Spleen (tissue), 11 donors: ENCODE measurements around the gene UBE2I. TPM values are rescaled to one million over a fixed set of nuclear protein-coding genes. Genes with fewer than 3 reads are reported as not detected.
A peak's percentile ranks its signal among the peaks of the same experiment; 100 is the strongest.

Experiments
- DNase-seq: peaks from one replicate; pipeline ENCODE4 v3.0.0-alpha.2; 2020
- H3K27ac ChIP-seq, 8 donors: fragments of 200-600 bp; sonication (generic) in 7 of 8; 1 replicate in 4 of 8; 2 replicates in 4 of 8; pipeline versions ENCODE4 v1.5.0 to v1.8.0; 2016 to 2021; ENCODE audit warnings: inconsistent platforms in 4 of 8, mild to moderate bottlenecking in 4 of 8, moderate library complexity in 1 of 8
- H3K27me3 ChIP-seq, 7 donors: fragments of 200-600 bp; sonication (generic) in 6 of 7; replicated peaks in 1 of 7; 1 replicate in 4 of 7; 2 replicates in 3 of 7; pipeline versions ENCODE4 v1.5.0 to v1.8.0; 2016 to 2021; ENCODE audit warnings: inconsistent platforms in 3 of 7, mild to moderate bottlenecking in 1 of 7
- H3K36me3 ChIP-seq, 6 donors: fragments of 200-600 bp; sonication (generic) in 5 of 6; 1 replicate in 4 of 6; 2 replicates in 2 of 6; pipeline versions ENCODE4 v1.5.0 to v1.8.0; 2016 to 2021; ENCODE audit warnings: inconsistent platforms in 2 of 6
- H3K4me1 ChIP-seq, 6 donors: fragments of 200-600 bp; sonication (generic) in 5 of 6; 1 replicate in 3 of 6; 2 replicates in 3 of 6; pipeline versions ENCODE4 v1.5.0 to v1.8.0; 2016 to 2021; ENCODE audit warnings: inconsistent platforms in 3 of 6
- H3K4me3 ChIP-seq, 8 donors: fragments of 200-600 bp; sonication (generic) in 7 of 8; 1 replicate in 4 of 8; 2 replicates in 4 of 8; pipeline versions ENCODE4 v1.5.0 to v1.8.0; 2016 to 2021; ENCODE audit warnings: inconsistent platforms in 4 of 8, mild to moderate bottlenecking in 4 of 8, moderate library complexity in 2 of 8
- H3K9me3 ChIP-seq, 8 donors: fragments of 200-600 bp; sonication (generic) in 7 of 8; 1 replicate in 4 of 8; 2 replicates in 4 of 8; pipeline versions ENCODE4 v1.5.0 to v1.8.0; 2016 to 2021; ENCODE audit warnings: inconsistent platforms in 4 of 8
- POLR2A ChIP-seq, 3 donors: fragments of 450-650 bp; IDR thresholded peaks; one replicate each; pipeline ENCODE4 v1.5.1; 2017; ENCODE audit warnings: antibody characterized with exemption in 3 of 3, mild to moderate bottlenecking in 1 of 3
- POLR2AphosphoS5 ChIP-seq, 3 donors: sonication (generic); formaldehyde crosslinking; IDR thresholded peaks; one replicate each; pipeline ENCODE4 v1.5.1; 2017; ENCODE audit warnings: antibody characterized with exemption in 3 of 3
- WGBS, 5 donors: extraction: QIAGEN DNeasy Blood & Tissue Kit in 3 of 5; methylation state at CpG; one replicate each; pipeline versions ENCODE4 v1.1.5 to v1.1.7; 2013 to 2018; 5-methylcytosine and 5-hydroxymethylcytosine counted together
- intact Hi-C: fragments of 100-400 bp; cut with DNase I; formaldehyde crosslinking; loops from one replicate; pipeline ENCODE4 v1.15.0; 2023; ENCODE audit warnings: low total_unique reads
- polyA plus RNA-seq, 3 donors: library from polyadenylated mRNA; stranded (reverse); fragments of 200-250 nt; gene quantifications; one replicate each; pipeline ENCODE4 v1.2.1, GENCODE V29; 2013
- total RNA-seq, 7 donors: library from RNA; depleted of rRNA in 3 of 7; stranded (reverse); fragments of >200 nt in 3 of 7; fragmentation: NEBNext Ultra II Directional in 4 of 7; extraction: Animal tissue kit (Norgen Biotek cat#: 25700) in 4 of 7; gene quantifications; one replicate each; pipeline versions ENCODE4 v1.1.0 to v1.2.1, GENCODE V29; 2016 to 2021
- TF ChIP-seq, protein P1 (sequence below), 11 experiments: fragments of 200-600 bp in 7 of 11; fragments of 450-650 bp in 4 of 11; sonication (generic) in 4 of 11; IDR thresholded peaks in 8 of 11; conservative IDR thresholded peaks in 3 of 11; 1 replicate in 7 of 11; 2 replicates in 4 of 11; pipeline versions ENCODE4 v1.4.0 to v1.8.0; 2016 to 2021; ENCODE audit warnings: antibody characterized with exemption in 11 of 11, inconsistent platforms in 4 of 11, mild to moderate bottlenecking in 1 of 11
- donor health status: healthy with polysubstance abuse.
- donor health status: DM: no; HTN: no; CAD: no; lungs with moderate emphysema.
- donor health status: DM: no; HTN: no; CAD: no.
- donor health status: Bipolar disorder and iron deficiency.
- donor health status: healthy.
- donor health status: DM: no; HTN: no; CAD: no.
- donor health status: DM: yes; HTN: yes; CAD: no.

The UBE2I gene
- total and polyA plus RNA-seq, 10 donors: 78.1 to 142 (median 119) TPM

GRCh38 chr16:1319041-1319440 is 9.6 kb downstream of the UBE2I start:
- TF ChIP-seq POLR2A (IDR thresholded peaks at IDR 0.05) (no peak), POLR2AphosphoS5 (IDR thresholded peaks at IDR 0.05) (peak; percentile 19 to 68 (median 26))
- TF ChIP-seq, protein P1, sequence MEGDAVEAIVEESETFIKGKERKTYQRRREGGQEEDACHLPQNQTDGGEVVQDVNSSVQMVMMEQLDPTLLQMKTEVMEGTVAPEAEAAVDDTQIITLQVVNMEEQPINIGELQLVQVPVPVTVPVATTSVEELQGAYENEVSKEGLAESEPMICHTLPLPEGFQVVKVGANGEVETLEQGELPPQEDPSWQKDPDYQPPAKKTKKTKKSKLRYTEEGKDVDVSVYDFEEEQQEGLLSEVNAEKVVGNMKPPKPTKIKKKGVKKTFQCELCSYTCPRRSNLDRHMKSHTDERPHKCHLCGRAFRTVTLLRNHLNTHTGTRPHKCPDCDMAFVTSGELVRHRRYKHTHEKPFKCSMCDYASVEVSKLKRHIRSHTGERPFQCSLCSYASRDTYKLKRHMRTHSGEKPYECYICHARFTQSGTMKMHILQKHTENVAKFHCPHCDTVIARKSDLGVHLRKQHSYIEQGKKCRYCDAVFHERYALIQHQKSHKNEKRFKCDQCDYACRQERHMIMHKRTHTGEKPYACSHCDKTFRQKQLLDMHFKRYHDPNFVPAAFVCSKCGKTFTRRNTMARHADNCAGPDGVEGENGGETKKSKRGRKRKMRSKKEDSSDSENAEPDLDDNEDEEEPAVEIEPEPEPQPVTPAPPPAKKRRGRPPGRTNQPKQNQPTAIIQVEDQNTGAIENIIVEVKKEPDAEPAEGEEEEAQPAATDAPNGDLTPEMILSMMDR (IDR thresholded peaks at IDR 0.05 in 8 of 11, conservative IDR thresholded peaks at IDR 0.05 in 3 of 11): no peak
- intact Hi-C loops: no loop called here
- Histone ChIP-seq H3K4me1 (peaks cover 0 to 42% (median 15%) of the 10 kb centered on the region in 6 donors), H3K27ac (no peak overlapping the region), H3K4me3 (no peak overlapping the region), H3K9me3 (no peaks in the 10 kb centered on the region), H3K27me3 (no peaks in the 10 kb centered on the region), H3K36me3 (peaks cover 3 to 100% (median 97%) of the 10 kb centered on the region in 6 donors)
- no peak for DNase-seq
- WGBS, 5 donors: 91 to 94% (median 91%) methylated on average over 28 to 33 of the region's 33 CpGs

- intact Hi-C loops: no loop called here
- 82 to 85% (median 84%) methylated on average over 12 of the region's 12 CpGs for WGBS, 5 donors
- Histone ChIP-seq H3K4me3 (no peak overlapping the region), H3K9me3 (no peaks in the 10 kb centered on the region), H3K27ac (peak overlapping the region in 1 of 8 donors; percentile 17), H3K4me1 (peaks cover 0 to 39% (median 11%) of the 10 kb centered on the region in 6 donors), H3K27me3 (no peaks in the 10 kb centered on the region), H3K36me3 (peaks cover 0 to 100% (median 97%) of the 10 kb centered on the region in 6 donors)
- TF ChIP-seq, protein P1 (IDR thresholded peaks at IDR 0.05 in 8 of 11, conservative IDR thresholded peaks at IDR 0.05 in 3 of 11): no peak
- TF ChIP-seq POLR2AphosphoS5 (IDR thresholded peaks at IDR 0.05) (no peak), POLR2A (IDR thresholded peaks at IDR 0.05) (no peak)
- no peak for DNase-seq
These were observed 10.7 kb downstream of the UBE2I start for GRCh38 chr16:1320097-1320496.

- TF ChIP-seq POLR2AphosphoS5 (IDR thresholded peaks at IDR 0.05) (peak in 2 of 3 donors; percentile 11 to 50), POLR2A (IDR thresholded peaks at IDR 0.05) (no peak)
- TF ChIP-seq, protein P1 (IDR thresholded peaks at IDR 0.05 in 8 of 11, conservative IDR thresholded peaks at IDR 0.05 in 3 of 11): no peak
- no peak for DNase-seq
These were observed 11.3 kb downstream of the UBE2I start for GRCh38 chr16:1320658-1321240.

DNA sequence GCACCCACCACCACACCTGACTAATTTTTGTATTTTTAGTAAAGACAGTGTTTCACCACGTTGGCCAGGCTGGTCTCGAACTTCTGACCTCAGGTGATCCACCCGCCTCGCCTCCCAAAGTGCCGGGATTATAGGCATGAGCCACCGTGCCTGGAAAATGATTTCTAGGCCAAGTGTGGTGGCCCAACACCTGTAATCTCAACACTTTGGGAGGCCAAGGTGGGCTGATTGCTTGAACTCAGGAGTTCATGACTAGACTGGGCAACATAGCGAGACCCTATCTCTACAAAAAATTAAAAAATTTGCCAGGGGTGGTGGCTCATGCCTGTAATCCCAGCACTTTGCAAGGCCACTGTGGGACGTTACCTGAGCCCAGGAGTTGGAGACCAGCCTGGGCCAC is 13.0 kb downstream of the UBE2I start:
- TF ChIP-seq POLR2A (IDR thresholded peaks at IDR 0.05): no peak
- TF ChIP-seq POLR2AphosphoS5 (IDR thresholded peaks at IDR 0.05): no peak
- TF ChIP-seq, protein P1 (IDR thresholded peaks at IDR 0.05 in 8 of 11, conservative IDR thresholded peaks at IDR 0.05 in 3 of 11): no peak
- Histone ChIP-seq H3K4me1 (peaks cover 0 to 46% (median 13%) of the 10 kb centered on the region in 6 donors), H3K9me3 (no peaks in the 10 kb centered on the region), H3K27me3 (no peaks in the 10 kb centered on the region), H3K36me3 (peaks cover 0 to 100% (median 82%) of the 10 kb centered on the region in 6 donors), H3K4me3 (no peak overlapping the region), H3K27ac (no peak overlapping the region)
- 93 to 99% (median 96%) methylated on average over 8 of the region's 8 CpGs for WGBS, 5 donors
- intact Hi-C loops: no loop called here
- no peak for DNase-seq

More at GRCh38 chr16:1320658-1321240, 11.3 kb downstream of the UBE2I start:
- H3K4me3 ChIP-seq: no peak overlapping the region
- no peaks in the 10 kb centered on the region for H3K27me3 ChIP-seq
- peaks cover 0 to 100% (median 97%) of the 10 kb centered on the region in 6 donors for H3K36me3 ChIP-seq
- H3K4me1 ChIP-seq: peaks cover 0 to 39% (median 11%) of the 10 kb centered on the region in 6 donors
- WGBS, 5 donors: 83 to 90% (median 88%) methylated on average over 15 to 22 of the region's 22 CpGs
- H3K9me3 ChIP-seq: no peaks in the 10 kb centered on the region
- peak overlapping the region in 1 of 8 donors; percentile 17 for H3K27ac ChIP-seq
- intact Hi-C loops: no loop called here
